GM12891 (cell line): ENCODE measurements around the gene IQSEC2.

Source experiments
- DNase-seq: peaks from one replicate; pipeline ENCODE4 v3.0.0; 2011; ENCODE audit warnings: low spot score; ENCODE audit not compliant: insufficient read length
- FAIRE-seq: peaks from 2 replicates; lab custom pipeline; 2011; peaks lifted over from hg19 to GRCh38; lab: Jason Lieb, UNC
- PAX5 ChIP-seq: IDR thresholded peaks from 2 replicates; pipeline ENCODE4 v1.6.1; 2011; ENCODE audit warnings: low read length, moderate library complexity, mild to moderate bottlenecking; ENCODE audit not compliant: insufficient read depth, severe bottlenecking
- POLR2A ChIP-seq: IDR thresholded peaks from 2 replicates; pipeline ENCODE4 v1.6.1; 2011; ENCODE audit warnings: low read depth, low read length, control low read depth
- POLR2AphosphoS5 ChIP-seq: IDR thresholded peaks from 2 replicates; pipeline ENCODE4 v1.6.1; 2011; ENCODE audit warnings: low read depth, low read length, control low read depth
- POU2F2 ChIP-seq: IDR thresholded peaks from 2 replicates; pipeline ENCODE4 v1.6.1; 2011; ENCODE audit warnings: low read depth, mild to moderate bottlenecking, control low read depth, low read length, moderate library complexity
- SPI1 ChIP-seq: IDR thresholded peaks from 2 replicates; pipeline ENCODE4 v1.6.1; 2011; ENCODE audit warnings: low read depth, low read length, control low read depth
- TAF1 ChIP-seq: IDR thresholded peaks from 2 replicates; pipeline ENCODE4 v1.6.1; 2011; ENCODE audit warnings: low read depth, low read length, control low read depth

Gene IQSEC2

GRCh38 chrX:53257166-53257565 is 24.2 kb downstream of the IQSEC2 start:
- DNase-seq (no peak), FAIRE-seq (no peak)
- TF ChIP-seq POU2F2 (no peak), SPI1 (no peak), POLR2AphosphoS5 (no peak), PAX5 (no peak), TAF1 (no peak), POLR2A (no peak)

DNA sequence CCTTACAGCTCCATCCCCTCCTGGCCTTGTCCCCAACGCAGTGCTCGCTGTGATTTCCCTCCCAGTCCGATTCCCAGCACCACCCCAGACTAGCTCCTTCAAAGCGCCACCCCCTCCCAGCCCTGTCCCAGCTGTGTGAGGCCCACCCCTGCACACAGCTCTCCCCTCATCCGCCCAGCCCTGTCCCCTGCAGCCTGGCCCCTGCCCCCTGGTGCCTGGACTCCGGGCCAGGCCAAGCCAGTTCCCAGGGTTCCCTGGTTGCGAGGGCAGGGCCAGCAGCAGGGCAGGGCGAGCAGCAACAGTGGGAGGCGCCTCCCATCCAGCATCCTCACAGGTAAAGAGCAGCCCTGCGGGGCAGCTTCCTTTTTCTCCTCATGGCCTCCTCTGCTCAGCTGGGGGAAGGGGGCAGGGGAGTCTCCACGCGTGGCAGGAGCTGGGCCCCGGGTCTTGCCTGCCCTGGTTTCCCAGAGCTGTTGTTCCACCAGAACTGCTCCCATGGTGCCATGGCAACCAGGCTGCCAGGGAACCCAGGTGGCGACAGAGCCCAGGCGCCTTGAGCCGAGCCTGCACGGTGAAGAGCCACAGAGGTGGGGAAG is 24.8 kb downstream of the IQSEC2 start:
- FAIRE-seq (no peak), DNase-seq (no peak)
- TF ChIP-seq TAF1 = no peak

GRCh38 chrX:53255738-53256191 is 25.6 kb downstream of the IQSEC2 start:
- DNase-seq (no peak), FAIRE-seq (no peak)
- no peak for TF ChIP-seq POU2F2
- no peak for TF ChIP-seq TAF1
- TF ChIP-seq SPI1 = no peak
- no peak for TF ChIP-seq POLR2A
- no peak for TF ChIP-seq POLR2AphosphoS5
- TF ChIP-seq PAX5 = no peak

- no peak for TF ChIP-seq POLR2AphosphoS5
- TF ChIP-seq PAX5 = no peak
- TF ChIP-seq POLR2A = no peak
- no peak for TF ChIP-seq TAF1
- TF ChIP-seq POU2F2 = no peak
- no peak for TF ChIP-seq SPI1
Measured at GRCh38 chrX:53254570-53255461, 26.6 kb downstream of the IQSEC2 start.

GRCh38 chrX:53253293-53254020 is 27.9 kb downstream of the IQSEC2 start:
- FAIRE-seq (no peak), DNase-seq (no peak)
- TF ChIP-seq POLR2AphosphoS5 (no peak), TAF1 (no peak), SPI1 (no peak), POU2F2 (no peak), POLR2A (no peak), PAX5 (no peak)

More at GRCh38 chrX:53254570-53255461, 26.6 kb downstream of the IQSEC2 start:
- FAIRE-seq (no peak), DNase-seq (no peak)

- no peak for DNase-seq
- FAIRE-seq = no peak
- TF ChIP-seq POLR2AphosphoS5 (no peak), TAF1 (no peak), POU2F2 (no peak), PAX5 (no peak), SPI1 (no peak), POLR2A (no peak)
Measured at GRCh38 chrX:53251307-53251706, 30.1 kb downstream of the IQSEC2 start.

GRCh38 chrX:53250556-53250955 is 30.8 kb downstream of the IQSEC2 start:
- FAIRE-seq (no peak), DNase-seq (no peak)
- TF ChIP-seq POLR2AphosphoS5 = no peak
- TF ChIP-seq POLR2A = no peak
- no peak for TF ChIP-seq TAF1
- no peak for TF ChIP-seq POU2F2
- TF ChIP-seq PAX5 = no peak
- no peak for TF ChIP-seq SPI1

- TF ChIP-seq POLR2AphosphoS5 (no peak), SPI1 (no peak), PAX5 (no peak), POU2F2 (no peak), POLR2A (no peak), TAF1 (no peak)
- FAIRE-seq (no peak), DNase-seq (no peak)
Measured at GRCh38 chrX:53249408-53250042, 31.9 kb downstream of the IQSEC2 start.

GRCh38 chrX:53247928-53248327 is 33.5 kb downstream of the IQSEC2 start:
- FAIRE-seq = no peak
- no peak for TF ChIP-seq PAX5
- no peak for TF ChIP-seq TAF1
- TF ChIP-seq SPI1 = no peak
- no peak for TF ChIP-seq POLR2A
- no peak for TF ChIP-seq POU2F2
- TF ChIP-seq POLR2AphosphoS5 = no peak
- no peak for DNase-seq
